CD4-positive, alpha-beta T cell (primary cell): ENCODE data around the gene RGS10. TPM values are rescaled to one million over a fixed set of nuclear protein-coding genes. Genes with fewer than 3 reads are reported as not detected.
"Not testable (repeated sequence)": the region's sequence is repeated elsewhere in the genome, so short reads cannot be mapped to it uniquely, and the experiment has no call there.

ENCODE experiments used
- ATAC-seq: fragments of 200-7000 bp; cut with Tn5 transposase; one replicate; pipeline ENCODE4 v1.10.0; 2022; ENCODE audit warnings: mild to moderate bottlenecking; ENCODE audit not compliant: poor library complexity
- CTCF ChIA-PET: fragments of 350-600 bp; sonication (Branson Sonifier 250); formaldehyde crosslinking; loops from one replicate; lab custom pipeline; 2021; ENCODE audit warnings: antibody characterized with exemption, inconsistent platforms; lab: Charles Lee
- POLR2A ChIA-PET: fragments of 350-600 bp; sonication (Branson Sonifier 250); formaldehyde crosslinking; loops from one replicate; lab custom pipeline; 2021; ENCODE audit warnings: antibody characterized with exemption, inconsistent platforms; lab: Charles Lee
- DNase-seq, 14 experiments: peaks; one replicate each; pipeline ENCODE4 v3.0.0-alpha.2; 2013 to 2020; ENCODE audit warnings: mixed read lengths in 2 of 14
- H3K27ac ChIP-seq, 2 donors: one replicate each; pipeline versions ENCODE4 v1.5.1 to v1.7.0; 2013; ENCODE audit warnings: low read length in 2 of 2, low read depth in 1 of 2, mild to moderate bottlenecking in 1 of 2
- H3K27me3 ChIP-seq, 2 experiments: 1 replicate in 1 of 2; 2 replicates in 1 of 2; pipeline versions ENCODE4 v1.6.1 to v1.7.0; 2013; ENCODE audit warnings: low read length in 2 of 2, control low read depth in 1 of 2, mild to moderate bottlenecking in 1 of 2, moderate library complexity in 1 of 2; ENCODE audit not compliant: insufficient read depth in 2 of 2, control insufficient read depth in 1 of 2
- H3K36me3 ChIP-seq: one replicate; pipeline ENCODE4 v1.6.1; 2013; ENCODE audit warnings: low read length, control low read depth; ENCODE audit not compliant: insufficient read depth
- H3K4me1 ChIP-seq: one replicate; pipeline ENCODE4 v1.6.1; 2013; ENCODE audit warnings: low read length, control low read depth; ENCODE audit not compliant: insufficient read depth
- H3K4me3 ChIP-seq: one replicate; pipeline ENCODE4 v1.5.1; 2013; ENCODE audit warnings: mild to moderate bottlenecking, low read length, moderate library complexity
- H3K9me3 ChIP-seq, 2 experiments: 1 replicate in 1 of 2; 2 replicates in 1 of 2; pipeline versions ENCODE4 v1.6.1 to v1.7.0; 2013; ENCODE audit warnings: low read length in 2 of 2, mild to moderate bottlenecking in 2 of 2, control low read depth in 1 of 2, moderate library complexity in 1 of 2; ENCODE audit not compliant: control insufficient read depth in 1 of 2, insufficient read depth in 1 of 2
- H3K27ac Mint-ChIP-seq: one replicate; pipeline ENCODE4 v1.8.0; 2020; ENCODE audit warnings: mixed read lengths
- H3K27me3 Mint-ChIP-seq: one replicate; pipeline ENCODE4 v1.8.0; 2021; ENCODE audit warnings: mixed read lengths
- H3K36me3 Mint-ChIP-seq: one replicate; pipeline ENCODE4 v1.8.0; 2021; ENCODE audit warnings: low read depth, mixed read lengths
- H3K4me1 Mint-ChIP-seq: one replicate; pipeline ENCODE4 v1.8.0; 2021; ENCODE audit warnings: low read depth, mixed read lengths
- H3K4me3 Mint-ChIP-seq: one replicate; pipeline ENCODE4 v1.8.0; 2020; ENCODE audit warnings: mild to moderate bottlenecking, mixed read lengths
- H3K9me3 Mint-ChIP-seq: one replicate; pipeline ENCODE4 v1.8.0; 2020; ENCODE audit warnings: mixed read lengths
- CTCF ChIP-seq: fragments of 200-600 bp; IDR thresholded peaks from one replicate; pipeline ENCODE4 v1.8.0; 2022; ENCODE audit warnings: antibody characterized with exemption, mild to moderate bottlenecking
- intact Hi-C, 2 experiments: fragments of 100-400 bp; cut with DNase I in 1 of 2; cut with micrococcal nuclease in 1 of 2; formaldehyde crosslinking; loops; one replicate each; pipeline versions ENCODE4 v1.15.1 to v1.9.0; 2023 to 2025; cut with DNase I, micrococcal nuclease
- total RNA-seq, 174 experiments: library from RNA in 2 of 174; stranded (reverse) in 2 of 174; gene quantifications; one replicate each; pipeline ENCODE4 v1.2.3 and lab custom pipeline; 2021 to 2026

The RGS10 gene
- total RNA-seq, 2 experiments from 2014 or later = 132 to 134 TPM

DNA sequence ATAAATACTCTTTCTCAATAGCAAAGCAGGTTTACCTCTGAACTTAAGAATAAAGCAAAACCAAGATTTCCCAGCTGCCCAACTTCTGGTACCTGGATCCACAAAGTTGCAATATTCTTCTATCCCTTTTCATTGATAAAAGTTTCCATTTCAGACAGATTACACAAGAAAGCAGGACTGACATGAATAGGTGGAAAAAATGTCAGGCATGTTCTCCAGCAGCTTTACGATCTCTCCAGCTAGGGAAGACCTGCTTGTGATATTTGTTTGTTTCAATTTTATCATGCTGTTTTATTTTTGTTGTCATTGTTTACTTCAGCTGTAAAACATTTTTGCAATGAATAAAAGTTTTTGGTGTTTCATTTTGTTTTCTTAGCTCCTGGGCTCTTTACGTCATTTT is 9.0 kb downstream of the RGS10 start:
- POLR2A ChIA-PET = interaction anchor here (0.7 to 13.4 kb wide), 3 partner anchors 8 to 230 kb away, joined by 3 to 138 read pairs (median 38); partner anchors contain the start of gene RGS10
- no peak overlapping the region for H3K27ac ChIP-seq
- no peak for ATAC-seq

DNA sequence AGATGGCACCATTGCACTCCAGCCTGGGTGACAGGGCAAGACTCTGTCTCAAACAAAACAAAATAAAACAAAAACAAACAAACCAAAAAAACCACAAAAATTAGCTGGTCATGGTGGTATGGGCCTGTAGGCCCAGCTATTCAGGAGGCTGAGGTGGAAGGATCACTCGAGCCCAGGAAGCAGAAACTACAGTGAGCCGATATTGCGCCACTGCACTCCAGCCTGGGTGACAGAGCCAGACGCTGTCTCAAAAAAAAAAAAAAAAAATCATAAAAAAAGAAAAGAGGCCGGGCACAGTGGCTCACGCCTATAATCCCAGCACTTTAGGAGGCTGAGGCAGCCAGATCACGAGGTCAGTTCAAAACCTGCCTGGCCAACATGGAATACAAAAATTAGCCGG is 9.7 kb downstream of the RGS10 start:
- Mint-ChIP-seq H3K27ac (peak overlapping the region; percentile 67), H3K36me3 (peaks cover 48% of the 10 kb centered on the region), H3K4me3 (peak overlapping the region; percentile 25), H3K4me1 (peaks cover 72% of the 10 kb centered on the region)
- H3K27me3 Mint-ChIP-seq, intact Hi-C loops, DNase-seq, H3K9me3 ChIP-seq, H3K4me3 ChIP-seq, H3K27me3 ChIP-seq, H3K9me3 Mint-ChIP-seq: not testable (repeated sequence)
- CTCF ChIA-PET = interaction anchor here (1.3 to 2.0 kb wide), 2 partner anchors 10 to 88 kb away, joined by 3 to 5 read pairs; partner anchors contain the start of gene RGS10
- Histone ChIP-seq H3K4me1 (peaks cover 55% of the 10 kb centered on the region), H3K27ac (peak overlapping the region in 1 of 2 donors; percentile 13), H3K36me3 (peaks cover 19% of the 10 kb centered on the region)
- POLR2A ChIA-PET = interaction anchor here (0.7 to 13.4 kb wide), 3 partner anchors 9 to 230 kb away, joined by 3 to 138 read pairs (median 38); partner anchors contain the start of gene RGS10
- peak; percentile 41 for ATAC-seq

More for the DNA sequence above, 9.0 kb downstream of the RGS10 start:
- Histone ChIP-seq H3K36me3 (peaks cover 19% of the 10 kb centered on the region), H3K4me1 (peaks cover 62% of the 10 kb centered on the region), H3K27me3 (no peaks in the 10 kb centered on the region), H3K9me3 (no peaks in the 10 kb centered on the region), H3K4me3 (no peak overlapping the region)
- intact Hi-C loops = no loop called here
- peaks cover 49% of the 10 kb centered on the region for H3K36me3 Mint-ChIP-seq
- no peak for TF ChIP-seq CTCF
- H3K27ac Mint-ChIP-seq = peak overlapping the region; percentile 67
- DNase-seq = no peak
- no peak overlapping the region for H3K4me3 Mint-ChIP-seq
- H3K27me3 Mint-ChIP-seq = no peaks in the 10 kb centered on the region
- H3K4me1 Mint-ChIP-seq = peaks cover 77% of the 10 kb centered on the region
- no peaks in the 10 kb centered on the region for H3K9me3 Mint-ChIP-seq
- CTCF ChIA-PET = interaction anchor here (1.0 to 1.3 kb wide), 2 partner anchors 34 to 88 kb away, joined by 3 to 4 read pairs; no protein-coding TSS in a partner anchor

DNA sequence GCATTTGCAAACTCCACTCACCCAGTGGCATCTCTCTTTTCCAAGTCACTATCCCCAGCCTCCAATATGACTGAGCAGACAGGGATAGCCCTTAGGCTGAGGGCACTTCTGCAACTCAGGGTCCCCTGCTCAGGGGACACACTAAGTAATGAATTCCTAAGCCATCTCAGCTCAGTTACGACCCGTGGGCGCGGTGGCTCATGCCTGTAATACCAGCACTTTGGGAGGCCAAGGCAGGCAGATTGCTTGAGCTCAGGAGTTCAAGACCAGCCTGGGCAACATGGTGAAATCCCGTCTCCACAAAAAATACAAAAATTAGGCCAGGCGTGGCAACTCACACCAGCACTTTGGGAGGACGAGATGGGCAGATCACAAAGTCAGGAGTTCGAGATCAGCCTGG is 10.3 kb downstream of the RGS10 start:
- H3K9me3 Mint-ChIP-seq, DNase-seq, H3K4me3 ChIP-seq, intact Hi-C loops, ATAC-seq, H3K27me3 ChIP-seq, H3K9me3 ChIP-seq, H3K27me3 Mint-ChIP-seq: not testable (repeated sequence)
- peak overlapping the region; percentile 67 for H3K27ac Mint-ChIP-seq
- H3K36me3 Mint-ChIP-seq = peaks cover 48% of the 10 kb centered on the region
- H3K4me3 Mint-ChIP-seq = peak overlapping the region; percentile 30
- peaks cover 72% of the 10 kb centered on the region for H3K4me1 Mint-ChIP-seq
- ChIA-PET CTCF (interaction anchor here (1.3 to 2.0 kb wide), 2 partner anchors 10 to 87 kb away, joined by 3 to 5 read pairs; partner anchors contain the start of gene RGS10), POLR2A (interaction anchor here (5.3 to 13.4 kb wide), 2 partner anchors 10 to 15 kb away, joined by 38 to 138 read pairs; partner anchors contain the start of gene RGS10)
- Histone ChIP-seq H3K4me1 (peaks cover 54% of the 10 kb centered on the region), H3K27ac (peak overlapping the region in 1 of 2 donors; percentile 13), H3K36me3 (peaks cover 22% of the 10 kb centered on the region)

DNA sequence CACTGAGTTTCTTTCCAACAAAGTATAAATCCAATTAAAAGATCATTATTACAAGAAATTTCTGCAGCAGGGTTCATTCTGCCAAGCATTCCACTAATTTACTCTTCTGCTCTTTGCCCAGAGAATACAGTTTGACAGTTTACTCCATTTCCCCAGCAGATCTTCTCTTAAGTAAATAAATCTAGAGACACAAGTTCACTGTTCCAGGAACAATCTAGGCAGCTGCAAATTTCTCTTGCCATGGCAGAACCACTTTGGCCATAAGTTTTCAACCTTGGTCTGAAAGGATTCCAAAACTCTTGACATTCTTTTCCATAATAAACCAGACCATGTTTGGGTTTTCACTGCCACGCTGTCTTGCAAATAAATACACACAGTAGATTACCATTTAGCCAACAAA is 11.5 kb downstream of the RGS10 start:
- no peaks in the 10 kb centered on the region for H3K9me3 Mint-ChIP-seq
- TF ChIP-seq CTCF = no peak
- peaks cover 52% of the 10 kb centered on the region for H3K36me3 Mint-ChIP-seq
- DNase-seq (no peak), ATAC-seq (no peak)
- no peaks in the 10 kb centered on the region for H3K27me3 Mint-ChIP-seq
- H3K27ac ChIP-seq = no peak overlapping the region
- H3K27me3 ChIP-seq = no peaks in the 10 kb centered on the region
- CTCF ChIA-PET = interaction anchor here (2.0 to 2.2 kb wide), 2 partner anchors 12 kb away, joined by 5 to 13 read pairs; partner anchors contain the start of gene RGS10
- peak overlapping the region; percentile 67 for H3K27ac Mint-ChIP-seq
- peaks cover 72% of the 10 kb centered on the region for H3K4me1 Mint-ChIP-seq
- H3K4me1 ChIP-seq = peaks cover 47% of the 10 kb centered on the region
- intact Hi-C loops = no loop called here
- H3K36me3 ChIP-seq = peaks cover 27% of the 10 kb centered on the region
- POLR2A ChIA-PET = interaction anchor here (0.7 to 5.3 kb wide), 5 partner anchors 8 to 21 kb away, joined by 3 to 38 read pairs (median 5); partner anchors contain the start of gene RGS10
- no peaks in the 10 kb centered on the region for H3K9me3 ChIP-seq
- peak overlapping the region; percentile 31 for H3K4me3 Mint-ChIP-seq
- H3K4me3 ChIP-seq = no peak overlapping the region

DNA sequence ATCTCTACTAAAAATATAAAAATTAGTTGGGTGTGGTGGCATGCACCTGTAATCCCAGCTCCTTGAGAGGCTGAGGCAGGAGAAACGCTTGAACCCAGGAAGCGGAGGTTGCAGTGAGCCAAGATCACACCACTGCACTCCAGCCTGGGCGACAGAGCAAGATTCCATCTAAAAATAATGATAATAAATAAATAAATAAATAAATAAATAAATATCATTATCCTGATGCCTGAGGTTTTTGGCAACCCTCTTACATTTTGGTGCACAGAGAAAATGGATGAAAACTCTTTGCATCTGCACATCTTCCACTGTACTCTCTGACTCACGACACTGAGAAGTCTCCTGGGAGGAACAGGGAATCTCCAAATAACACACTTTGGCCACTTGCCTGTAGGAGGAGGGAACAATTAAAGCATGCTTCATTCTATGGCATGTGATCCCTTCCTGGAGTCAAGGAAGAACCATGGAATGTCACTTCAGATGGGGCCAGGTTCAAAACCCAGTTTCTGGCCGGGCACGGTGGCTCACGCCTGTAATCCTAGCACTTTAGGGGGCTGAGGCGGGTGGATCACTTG is 13.8 kb downstream of the RGS10 start:
- H3K27me3 ChIP-seq, ATAC-seq, DNase-seq, H3K9me3 ChIP-seq, H3K9me3 Mint-ChIP-seq, H3K4me3 ChIP-seq, H3K27ac ChIP-seq, H3K27me3 Mint-ChIP-seq, H3K4me3 Mint-ChIP-seq, intact Hi-C loops: not testable (repeated sequence)
- ChIA-PET CTCF (interaction anchor here (2.2 kb wide), 1 partner anchor 14 kb away, joined by 13 read pairs; the partner anchor contains the start of gene RGS10), POLR2A (interaction anchor here (1.0 to 5.3 kb wide), 4 partner anchors 9 to 26 kb away, joined by 4 to 38 read pairs (median 8); partner anchors contain the start of gene RGS10)
- Mint-ChIP-seq H3K27ac (peak overlapping the region; percentile 55), H3K36me3 (peaks cover 61% of the 10 kb centered on the region), H3K4me1 (peaks cover 73% of the 10 kb centered on the region)
- peaks cover 40% of the 10 kb centered on the region for H3K36me3 ChIP-seq
- H3K4me1 ChIP-seq = peaks cover 47% of the 10 kb centered on the region
